GM12878 (cell line): Measurements from ENCODE around the gene DPH7. TPM values are rescaled to one million over a fixed set of nuclear protein-coding genes. Genes with fewer than 3 reads are reported as not detected.

Source experiments
- ATF7 ChIP-seq: fragments of 450-650 bp; IDR thresholded peaks from 2 replicates; pipeline ENCODE4 v1.6.1; 2016; ENCODE audit warnings: low read depth, mild to moderate bottlenecking
- BCLAF1 ChIP-seq: fragments of 450-650 bp; IDR thresholded peaks from 2 replicates; pipeline ENCODE4 v1.6.1; 2017; ENCODE audit warnings: antibody characterized with exemption, mild to moderate bottlenecking, moderate library complexity
- CBX3 ChIP-seq: fragments of 200-600 bp; sonication (generic); IDR thresholded peaks from 2 replicates; pipeline ENCODE4 v1.6.1; 2016; ENCODE audit warnings: low read depth, borderline replicate concordance
- CEBPB ChIP-seq, 2 experiments: fragments of 150-350 bp in 1 of 2; IDR thresholded peaks; 2 replicates each; pipeline ENCODE4 v1.6.1; 2012 to 2014; ENCODE audit warnings: low read depth in 2 of 2, low read length in 2 of 2, borderline replicate concordance in 1 of 2, inconsistent platforms in 1 of 2
- CREM ChIP-seq: IDR thresholded peaks from 2 replicates; pipeline ENCODE4 v1.6.1; 2014; ENCODE audit warnings: antibody characterized with exemption, low read depth
- EED ChIP-seq: sonication (generic); IDR thresholded peaks from 2 replicates; pipeline ENCODE4 v1.6.1; 2016; ENCODE audit warnings: antibody characterized with exemption, low read depth
- ELK1 ChIP-seq: IDR thresholded peaks from 2 replicates; pipeline ENCODE4 v1.6.1; 2012; ENCODE audit warnings: low read depth, low read length, improper control_type of control experiment
- EP300 ChIP-seq, 2 experiments: fragments of 150-350 bp in 1 of 2; IDR thresholded peaks; 2 replicates each; pipeline ENCODE4 v1.6.1; 2011 to 2012; ENCODE audit warnings: low read depth in 2 of 2, low read length in 2 of 2, borderline replicate concordance in 1 of 2, improper control_type of control experiment in 1 of 2, inconsistent platforms in 1 of 2; ENCODE audit not compliant: control insufficient read depth in 1 of 2
- MLLT1 ChIP-seq: fragments of 450-650 bp; IDR thresholded peaks from 2 replicates; pipeline ENCODE4 v1.6.1; 2016; ENCODE audit warnings: mild to moderate bottlenecking
- MTA3 ChIP-seq: IDR thresholded peaks from 2 replicates; pipeline ENCODE4 v1.6.1; 2012; ENCODE audit warnings: low read length, inconsistent platforms, borderline replicate concordance
- NR2C1 ChIP-seq: fragments of 450-650 bp; IDR thresholded peaks from 2 replicates; pipeline ENCODE4 v1.6.1; 2017; ENCODE audit warnings: antibody characterized with exemption, mild to moderate bottlenecking, moderate library complexity
- RUNX3 ChIP-seq: IDR thresholded peaks from 2 replicates; pipeline ENCODE4 v1.6.1; 2012; ENCODE audit warnings: low read length, inconsistent platforms
- SIN3A ChIP-seq: IDR thresholded peaks from 2 replicates; pipeline ENCODE4 v1.6.1; 2012; ENCODE audit warnings: low read depth, low read length, improper control_type of control experiment
- SREBF2 ChIP-seq: IDR thresholded peaks from 2 replicates; pipeline ENCODE4 v1.6.1; 2012; ENCODE audit warnings: mild to moderate bottlenecking, low read length
- TCF7 ChIP-seq: IDR thresholded peaks from 2 replicates; pipeline ENCODE4 v1.6.1; 2014; ENCODE audit warnings: antibody characterized with exemption, borderline replicate concordance
- ZBTB33 ChIP-seq: fragments of 450-650 bp; IDR thresholded peaks from 2 replicates; pipeline ENCODE4 v1.6.1; 2017; ENCODE audit warnings: mild to moderate bottlenecking
- ZBTB4 ChIP-seq: fragments of 450-650 bp; formaldehyde crosslinking; IDR thresholded peaks from 2 replicates; pipeline ENCODE4 v1.4.0; 2022; ENCODE audit warnings: mild to moderate bottlenecking, moderate library complexity
- ZSCAN29 ChIP-seq: fragments of 450-650 bp; IDR thresholded peaks from 2 replicates; pipeline ENCODE4 v1.6.1; 2017; ENCODE audit warnings: mild to moderate bottlenecking, moderate library complexity
- polyA plus RNA-seq, 11 experiments: library from polyadenylated mRNA; depleted of rRNA in 4 of 11; unstranded in 6 of 11; stranded (reverse) in 5 of 11; fragments of >200 nt; fragmentation: Nextera tagmentation in 4 of 11; fragmentation: Illumina TruSeq in 1 of 11; extraction: Ambion mirVana in 4 of 11; extraction: Trizol in 1 of 11; gene quantifications; 1 replicate in 1 of 11; 2 replicates in 10 of 11; pipeline versions ENCODE4 v1.2.1 to v1.2.3, GENCODE V29; 2011 to 2016; ENCODE audit warnings: inconsistent platforms in 2 of 11, missing spikeins in 2 of 11, low read depth in 1 of 11
- total RNA-seq, 4 experiments: library from RNA; depleted of rRNA in 3 of 4; stranded (reverse); fragments of >200 nt in 3 of 4; fragmentation: Illumina TruSeq in 1 of 4; extraction: Trizol in 1 of 4; gene quantifications; 2 replicates each; pipeline versions ENCODE4 v1.2.1 to v1.2.3, GENCODE V29; 2013 to 2021

DPH7 gene
- total and polyA plus RNA-seq, 10 of the 15 experiments (the other 5 are each of a cell fraction or from before 2014, with no cell fraction given), result 8.7 to 40.0 (median 28.1) TPM

- peak; percentile 72; the same call in 1 of the 2 replicates for TF ChIP-seq MTA3
- no peak for TF ChIP-seq ZBTB33
- TF ChIP-seq EP300 (IDR thresholded peaks at IDR 0.05; ENCODE audit: borderline replicate concordance in 1 of 2, control insufficient read depth in 1 of 2, low read depth in 2 of 2, low read length in 2 of 2), result no peak
- TF ChIP-seq CBX3, result no peak
- peak; percentile 65; the same call in 1 of the 2 replicates for TF ChIP-seq ELK1
- no peak for TF ChIP-seq BCLAF1
- TF ChIP-seq SIN3A, result 0 out of 2 replicates have a peak, but pooled peaks have one; percentile 25
- peak; percentile 71 for TF ChIP-seq CREM
- TF ChIP-seq NR2C1, result peak; percentile 100
- TF ChIP-seq MLLT1, result 0 out of 2 replicates have a peak, but pooled peaks have one; percentile 37
- no peak for TF ChIP-seq ATF7
- TF ChIP-seq ZSCAN29, result no peak
- no peak for TF ChIP-seq EED
- TF ChIP-seq SREBF2, result no peak
- TF ChIP-seq CEBPB (IDR thresholded peaks at IDR 0.05; ENCODE audit: borderline replicate concordance in 1 of 2, low read depth in 2 of 2, low read length in 2 of 2), result no peak
- TF ChIP-seq RUNX3, result peak; percentile 40
- no peak for TF ChIP-seq ZBTB4 (CRISPR knock-in tag)
- TF ChIP-seq TCF7, result no peak
Measured at GRCh38 chr9:137618105-137619067, 39.7 kb upstream of the DPH7 start, which contains the start of gene EHMT1 (continued).
